GM19438 (cell line): ENCODE measurements around the gene CTDP1.

Source experiments
- ATAC-seq: cut with Tn5 transposase; IDR thresholded peaks from one replicate; pipeline ENCODE4 v1.9.1; 2021; ENCODE audit warnings: low read depth; ENCODE audit not compliant: unreplicated experiment

Gene CTDP1

DNA sequence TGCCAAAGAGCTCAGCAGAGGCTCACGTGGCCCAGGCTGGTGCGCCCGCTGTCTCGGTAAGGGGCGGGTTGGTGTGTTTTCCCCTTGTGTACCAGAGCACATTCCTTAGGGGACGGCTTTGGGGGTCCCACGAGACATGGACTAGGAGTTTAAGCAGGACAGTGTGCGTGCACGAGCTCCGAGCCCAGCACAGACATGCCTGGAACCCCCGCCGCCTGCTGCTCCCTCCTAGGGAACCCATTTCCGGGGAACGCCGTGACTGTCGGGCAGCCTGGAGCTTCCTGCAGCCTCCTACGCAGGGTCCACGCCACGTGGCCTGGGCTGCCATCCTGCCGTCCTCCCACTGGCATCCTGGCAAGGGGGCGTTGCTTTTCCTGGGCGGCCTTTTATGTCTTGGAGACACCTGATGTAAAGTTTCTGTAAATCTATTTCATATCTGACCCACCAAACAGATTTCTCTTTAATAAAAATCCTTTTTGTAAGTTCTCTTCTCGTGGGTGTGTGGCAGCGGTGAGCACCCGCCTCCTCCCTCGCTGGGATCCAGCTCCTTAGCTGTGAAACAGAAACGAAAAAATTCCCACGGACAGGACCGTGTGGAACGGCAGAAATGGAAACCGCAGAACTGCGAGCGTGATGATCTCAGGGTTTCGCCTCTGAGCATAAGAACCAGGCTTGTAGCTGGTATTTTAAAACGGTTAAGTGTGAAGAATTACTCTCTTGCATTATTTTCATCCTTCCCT lies 74.6 kb downstream of the CTDP1 start:
- ATAC-seq = no peak

DNA sequence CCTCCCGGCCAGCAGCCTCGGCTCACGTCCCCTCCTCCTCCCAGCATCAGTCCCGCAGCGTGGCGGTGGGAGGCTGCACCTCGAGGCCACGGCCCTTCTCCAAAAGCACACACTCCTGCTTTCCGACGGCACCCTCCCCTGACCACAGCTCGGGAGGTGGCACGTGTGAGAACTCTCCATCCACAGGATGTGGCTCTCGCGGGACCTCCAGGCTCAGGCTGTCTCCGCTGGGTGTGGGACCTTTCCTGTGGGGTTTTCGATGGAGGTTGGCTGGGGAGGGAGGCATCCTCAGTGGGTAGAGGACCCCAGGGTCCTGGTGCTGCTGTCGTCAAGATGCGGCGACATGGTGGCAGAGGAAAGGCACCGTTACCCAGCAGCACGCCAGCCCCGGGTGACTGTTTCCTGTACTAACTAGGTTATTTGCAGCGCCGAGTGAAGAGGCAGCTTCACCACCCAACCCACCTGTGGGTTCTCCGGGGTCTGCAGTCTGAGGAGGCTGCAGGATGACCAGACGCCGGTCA lies 75.3 kb downstream of the CTDP1 start:
- ATAC-seq = no peak

- ATAC-seq = no peak
These were observed 76.0 kb downstream of the CTDP1 start for GRCh38 chr18:79755496-79756142.

DNA sequence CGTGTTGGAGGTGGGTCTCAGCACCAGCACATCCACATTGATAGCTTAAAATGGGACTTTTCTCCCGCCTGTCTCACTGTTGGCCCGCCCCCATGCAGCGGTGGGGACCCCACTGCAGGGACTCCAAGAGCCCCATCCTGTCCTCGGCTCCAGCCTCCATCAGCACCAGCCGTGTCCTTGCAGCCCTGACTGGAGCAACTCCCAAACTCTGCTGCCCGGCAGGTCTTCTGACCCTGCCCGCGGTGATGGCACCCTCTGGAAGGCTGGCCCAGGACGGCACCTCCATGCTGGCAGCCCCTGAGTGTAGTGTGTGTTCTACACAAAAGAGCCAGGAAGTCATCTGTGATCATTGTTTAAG lies 76.5 kb downstream of the CTDP1 start:
- no peak for ATAC-seq

DNA sequence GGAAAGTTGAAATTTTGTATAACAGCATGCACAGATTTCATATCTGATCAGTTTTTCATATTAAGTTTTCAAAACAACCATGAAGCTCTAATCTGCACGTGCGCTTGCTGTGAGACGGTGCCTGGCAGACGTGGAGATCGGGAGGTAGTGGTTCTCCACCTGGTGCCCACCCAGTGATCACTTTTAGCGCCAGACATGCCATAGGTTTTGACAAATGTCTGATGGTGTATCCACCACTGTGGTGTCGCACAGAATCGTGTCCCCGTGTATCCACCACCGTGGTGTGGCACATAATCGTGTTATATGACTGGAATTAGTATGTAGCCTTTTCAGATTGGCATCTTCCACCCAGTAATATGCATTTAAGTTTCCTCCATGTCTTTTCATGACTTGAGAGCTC lies 77.2 kb downstream of the CTDP1 start:
- no peak for ATAC-seq

DNA sequence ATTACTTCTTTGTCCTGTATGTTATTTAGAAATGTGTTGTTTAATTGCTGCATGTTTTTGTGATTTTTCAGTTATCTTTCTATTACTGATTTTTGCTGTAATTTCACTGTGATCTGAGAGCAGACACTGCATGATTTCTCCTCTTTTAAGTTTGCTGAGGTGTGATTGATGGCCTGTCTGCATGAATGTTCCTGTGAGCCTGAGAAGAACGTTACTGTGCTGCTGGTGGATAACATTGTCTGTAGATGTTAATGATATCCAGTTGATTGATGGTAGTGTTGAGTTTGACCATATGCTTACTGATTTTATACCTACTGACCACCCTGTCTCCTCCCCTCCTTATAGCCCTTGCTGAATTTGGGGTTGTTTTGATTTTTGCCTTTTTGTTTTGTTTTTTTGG lies 80.7 kb downstream of the CTDP1 start:
- ATAC-seq = no peak

DNA sequence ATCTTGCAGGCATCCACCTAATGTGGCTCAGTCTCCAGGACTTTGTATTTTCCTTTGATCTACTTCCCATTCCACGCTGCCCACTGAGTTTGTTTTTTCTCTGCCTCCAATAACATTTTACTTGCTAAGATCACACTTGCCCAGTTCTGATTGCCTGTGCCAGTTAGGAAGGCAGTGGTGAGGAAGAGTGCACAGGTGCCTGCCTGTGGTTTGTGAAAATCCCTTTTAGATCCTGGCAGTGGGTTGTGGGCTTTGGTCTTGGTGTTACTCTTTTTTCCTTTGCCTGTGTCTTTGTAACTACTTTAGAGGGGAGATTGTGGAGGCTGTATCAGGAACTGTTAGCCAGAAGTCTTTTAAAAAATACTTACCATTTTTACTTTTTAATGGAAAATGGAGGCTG lies 81.3 kb downstream of the CTDP1 start:
- ATAC-seq = no peak

GRCh38 chr18:79763407-79763806 lies 83.8 kb downstream of the CTDP1 start:
- no peak for ATAC-seq

GRCh38 chr18:79764131-79764530 lies 84.5 kb downstream of the CTDP1 start:
- no peak for ATAC-seq

GRCh38 chr18:79765491-79766245 lies 86.1 kb downstream of the CTDP1 start:
- no peak for ATAC-seq

DNA sequence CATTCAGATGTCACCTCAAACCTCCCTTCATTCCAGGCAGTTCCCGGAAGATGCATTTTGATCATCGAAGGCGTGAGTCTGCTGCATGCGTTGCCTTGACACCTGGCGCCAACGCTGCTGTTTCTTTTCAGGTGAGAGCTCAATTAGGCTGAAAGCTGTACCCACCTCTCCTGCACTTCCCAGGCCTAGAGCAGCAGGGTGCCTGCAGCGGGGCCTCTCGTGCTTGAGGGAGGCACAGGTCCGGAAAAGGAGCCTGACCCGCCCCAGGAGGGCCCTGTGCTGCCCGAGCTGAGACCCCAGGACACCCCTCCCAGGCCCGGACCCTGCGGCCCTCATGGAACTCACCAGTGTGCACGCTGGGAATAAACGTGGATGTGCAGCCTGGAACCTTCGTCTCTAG lies 86.7 kb downstream of the CTDP1 start:
- no peak for ATAC-seq

GRCh38 chr18:79768745-79769144 lies 89.1 kb downstream of the CTDP1 start:
- ATAC-seq = no peak

DNA sequence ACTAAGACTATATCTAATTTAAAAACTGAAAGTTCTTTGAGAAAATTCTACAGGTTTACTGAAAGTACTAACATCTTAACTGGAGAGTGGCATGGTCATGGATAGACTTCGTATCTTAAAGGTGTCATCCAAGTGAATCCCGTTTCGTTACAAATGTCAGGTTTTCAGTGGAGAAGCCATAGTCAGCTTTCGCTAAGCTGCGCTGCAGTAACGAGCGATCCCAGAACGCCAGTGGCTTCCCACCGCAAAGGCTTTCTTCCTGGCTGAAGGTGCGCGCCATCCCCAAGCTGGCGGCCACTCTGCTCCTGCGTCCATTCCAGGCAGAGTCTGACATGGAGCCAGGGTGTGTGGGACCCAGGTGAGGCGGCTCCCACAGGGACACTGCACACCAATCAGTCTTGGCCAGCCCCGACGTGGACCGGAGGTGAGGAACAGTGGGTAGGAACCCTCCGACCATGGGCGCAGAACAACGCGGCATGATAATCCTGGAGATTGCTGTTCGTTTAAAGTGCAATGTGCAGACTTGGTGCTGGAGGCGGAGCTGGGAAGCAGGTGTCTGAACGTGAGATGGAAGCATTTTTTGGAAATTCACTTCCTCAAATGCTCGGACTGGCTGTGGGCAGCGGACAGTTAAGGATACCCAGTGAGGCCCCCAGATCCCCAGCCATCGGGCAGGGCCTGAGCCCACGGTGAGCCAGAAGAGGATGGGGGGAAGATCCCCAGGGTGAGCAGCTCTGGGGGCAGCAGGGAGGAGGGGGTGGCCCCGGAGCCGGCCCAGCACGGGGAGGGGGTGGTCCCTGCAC lies 90.3 kb downstream of the CTDP1 start:
- no peak for ATAC-seq

DNA sequence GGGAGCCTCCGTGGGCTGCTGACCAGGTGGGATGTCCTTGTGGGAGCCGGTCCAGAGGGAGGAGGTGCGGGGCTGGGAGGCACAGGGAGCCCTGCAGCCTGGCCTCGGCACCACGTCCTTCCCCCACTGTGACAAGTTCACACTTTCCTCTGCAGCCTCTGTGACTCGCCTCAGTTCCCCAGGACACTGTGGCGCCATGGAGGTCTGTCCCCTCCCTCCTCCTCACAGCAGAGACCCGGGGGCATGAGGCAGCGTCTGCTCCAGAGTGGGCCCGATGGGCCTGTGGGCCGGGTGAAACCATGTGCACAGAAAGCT lies 90.9 kb downstream of the CTDP1 start:
- no peak for ATAC-seq

DNA sequence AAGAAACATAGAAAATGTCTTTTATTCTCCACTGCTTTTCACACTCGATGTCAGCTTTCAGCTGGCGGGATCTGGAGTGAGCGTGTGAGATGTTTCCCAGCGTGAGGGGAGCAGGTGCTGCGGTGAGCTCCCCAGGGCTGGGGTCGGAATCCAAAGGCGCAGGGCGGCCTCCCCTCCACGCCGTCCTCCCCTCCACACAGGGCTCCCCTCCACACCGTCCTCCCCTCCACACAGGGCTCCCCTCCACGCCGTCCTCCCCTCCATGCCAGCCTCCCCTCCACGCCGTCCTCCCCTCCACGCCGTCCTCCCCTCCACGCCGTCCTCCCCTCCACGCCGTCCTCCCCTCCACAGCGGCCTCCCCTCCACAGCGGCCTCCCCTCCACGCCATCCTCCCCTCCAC lies 91.2 kb downstream of the CTDP1 start:
- no peak for ATAC-seq

- no peak for ATAC-seq
These were observed 92.0 kb downstream of the CTDP1 start for GRCh38 chr18:79771446-79772107.

GRCh38 chr18:79772108-79772864 lies 92.7 kb downstream of the CTDP1 start:
- ATAC-seq = no peak

- ATAC-seq = no peak
These were observed 93.5 kb downstream of the CTDP1 start for GRCh38 chr18:79772865-79773696.

DNA sequence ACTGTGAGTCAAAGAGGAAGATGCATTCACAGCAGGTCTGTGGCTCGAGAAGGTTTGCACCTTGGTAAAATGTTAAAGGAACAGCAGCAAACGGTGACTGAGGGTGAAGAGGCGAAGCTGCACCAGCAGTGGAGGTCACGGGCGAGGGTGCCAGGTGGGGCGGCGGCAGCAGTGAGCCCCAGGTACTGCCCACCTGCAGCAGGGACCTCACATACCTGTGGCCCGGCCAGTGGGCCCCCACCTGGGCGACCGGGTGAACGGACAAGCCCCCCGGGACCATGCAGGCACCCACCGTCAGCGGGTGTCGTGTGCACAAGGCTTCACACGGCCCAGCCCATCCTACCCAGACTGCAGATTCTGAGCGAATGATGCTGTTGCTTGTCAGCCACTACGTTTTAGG lies 94.5 kb downstream of the CTDP1 start:
- no peak for ATAC-seq
